Measurements from ENCODE around the gene AUH.
A peak's percentile ranks its signal among the peaks of the same experiment; 100 is the strongest.
"Not testable (repeated sequence)": the region's sequence is repeated elsewhere in the genome, so short reads cannot be mapped to it uniquely, and the experiment has no call there.

Gene AUH

GRCh38 chr9:91378695-91379127, 17.0 kb upstream of the AUH start:
- DNase-seq, result no peak

GRCh38 chr9:91378054-91378453, 16.3 kb upstream of the AUH start:
- DNase-seq, result not testable (repeated sequence)

GRCh38 chr9:91376239-91376638, 14.5 kb upstream of the AUH start:
- peak in 2 of 4 experiments; percentile 15 to 24 for DNase-seq

- DNase-seq, result peak in 2 of 4 experiments; percentile 31 to 47
These were observed 13.2 kb upstream of the AUH start for GRCh38 chr9:91374939-91375338.

- DNase-seq, result peak; percentile 24 to 68 (median 42)
These were observed 10.2 kb upstream of the AUH start for GRCh38 chr9:91371894-91372293.

GRCh38 chr9:91370006-91370405, 8.3 kb upstream of the AUH start:
- not testable (repeated sequence) for DNase-seq

GRCh38 chr9:91364702-91365101, 3.0 kb upstream of the AUH start:
- no peak for DNase-seq

- no peak for DNase-seq
These were observed 2.3 kb upstream of the AUH start for GRCh38 chr9:91364005-91364404.

GRCh38 chr9:91362051-91362611, 413 bp upstream of the AUH start:
- no peak for DNase-seq

GRCh38 chr9:91360551-91361290, 997 bp downstream of the AUH start:
- DNase-seq, result peak in 1 of 4 experiments; percentile 4

GRCh38 chr9:91359734-91360470, 1.8 kb downstream of the AUH start:
- DNase-seq, result no peak

GRCh38 chr9:91359083-91359482, 2.6 kb downstream of the AUH start:
- DNase-seq, result no peak

- no peak for DNase-seq
These were observed 6.8 kb downstream of the AUH start for GRCh38 chr9:91354881-91355280.

GRCh38 chr9:91349115-91349555, 12.6 kb downstream of the AUH start:
- DNase-seq, result no peak

- no peak for DNase-seq
These were observed 13.4 kb downstream of the AUH start for GRCh38 chr9:91348191-91348807.

- no peak for DNase-seq
These were observed 14.3 kb downstream of the AUH start for GRCh38 chr9:91347377-91347776.

GRCh38 chr9:91346644-91347043, 15.1 kb downstream of the AUH start:
- DNase-seq, result peak in 2 of 4 experiments; percentile 3 to 16

GRCh38 chr9:91345978-91346377, 15.7 kb downstream of the AUH start:
- DNase-seq, result no peak

GRCh38 chr9:91342575-91342974, 19.1 kb downstream of the AUH start:
- DNase-seq, result no peak

GRCh38 chr9:91341749-91342148, 20.0 kb downstream of the AUH start:
- DNase-seq, result no peak

GRCh38 chr9:91341258-91341746, 20.4 kb downstream of the AUH start:
- DNase-seq, result peak in 3 of 4 experiments; percentile 8 to 35 (median 10)

- no peak for DNase-seq
These were observed 21.2 kb downstream of the AUH start for GRCh38 chr9:91340395-91340967.

GRCh38 chr9:91338681-91339080, 23.0 kb downstream of the AUH start:
- no peak for DNase-seq
